GM18498 (cell line): ENCODE measurements around the gene SLC39A9.
"Not testable (repeated sequence)": the region's sequence is repeated elsewhere in the genome, so short reads cannot be mapped to it uniquely, and the experiment has no call there.

ENCODE experiments used
- ATAC-seq: cut with Tn5 transposase; IDR thresholded peaks from one replicate; pipeline ENCODE4 v1.9.1; 2021; ENCODE audit warnings: mild to moderate bottlenecking, moderate library complexity; ENCODE audit not compliant: unreplicated experiment

Gene SLC39A9

DNA sequence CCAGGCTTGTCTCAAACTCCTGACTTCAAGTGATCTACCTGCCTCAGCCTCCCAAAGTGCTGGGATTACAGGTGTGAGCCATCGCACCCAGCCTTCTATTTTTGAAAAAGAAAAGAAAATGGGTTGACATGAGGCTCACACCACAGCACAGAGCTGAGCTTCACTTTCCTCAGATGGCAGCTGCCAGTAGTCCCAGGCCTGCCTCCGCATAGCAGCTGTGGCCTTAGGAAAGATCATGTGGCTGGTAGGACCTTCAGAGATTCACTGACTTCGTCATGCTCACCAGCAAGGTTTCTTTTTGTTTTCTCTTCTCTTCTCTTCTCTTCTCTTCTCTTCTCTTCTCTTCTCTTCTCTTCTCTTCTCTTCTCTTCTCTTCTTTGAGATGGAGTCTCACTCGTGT, 99.8 kb downstream of the SLC39A9 start:
- not testable (repeated sequence) for ATAC-seq

- no peak for ATAC-seq
Observed at GRCh38 chr14:69499436-69499835, 100.9 kb downstream of the SLC39A9 start.

DNA sequence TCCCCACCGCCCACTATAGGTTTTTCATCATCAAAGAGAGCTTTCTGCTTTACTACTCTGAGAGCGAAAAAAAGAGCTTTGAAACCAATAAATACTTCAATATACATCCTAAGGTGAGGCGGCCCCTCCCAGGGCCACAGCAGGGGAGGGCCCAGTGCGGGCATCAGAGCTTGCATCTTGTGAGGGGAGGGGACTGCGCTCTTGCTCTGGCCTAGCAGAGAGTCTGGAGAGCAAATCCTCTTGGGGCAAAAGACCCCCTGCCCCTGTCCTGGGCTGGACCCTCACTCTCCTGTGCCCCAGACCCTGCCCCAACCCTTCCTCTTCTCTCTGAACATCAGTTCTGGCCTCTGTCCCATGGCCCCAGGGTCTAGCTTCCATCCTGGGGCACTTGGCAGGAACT, 101.6 kb downstream of the SLC39A9 start:
- ATAC-seq, result no peak

DNA sequence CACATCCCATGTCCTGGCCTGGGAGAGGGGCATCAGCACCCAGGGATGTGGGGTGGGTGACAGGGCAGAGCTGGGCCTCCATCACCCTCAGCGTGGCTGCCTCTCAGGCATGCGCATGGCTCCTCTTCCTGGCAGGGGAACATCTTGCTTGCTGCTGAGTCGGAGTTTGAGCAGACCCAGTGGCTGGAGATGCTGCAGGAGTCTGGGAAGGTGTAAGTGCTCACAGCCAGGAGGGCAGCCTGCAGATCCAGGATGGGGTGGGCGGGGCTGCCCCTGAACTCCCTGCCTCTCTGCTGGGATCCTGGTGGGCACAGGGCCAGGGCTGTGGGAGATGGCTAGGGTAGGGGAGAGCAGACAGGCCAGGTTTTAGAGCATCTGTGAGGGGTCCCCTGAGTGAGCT, 102.2 kb downstream of the SLC39A9 start:
- no peak for ATAC-seq

- no peak for ATAC-seq
Observed at GRCh38 chr14:69501423-69501838, 102.9 kb downstream of the SLC39A9 start.

GRCh38 chr14:69504775-69505174, 106.3 kb downstream of the SLC39A9 start:
- ATAC-seq, result no peak

DNA sequence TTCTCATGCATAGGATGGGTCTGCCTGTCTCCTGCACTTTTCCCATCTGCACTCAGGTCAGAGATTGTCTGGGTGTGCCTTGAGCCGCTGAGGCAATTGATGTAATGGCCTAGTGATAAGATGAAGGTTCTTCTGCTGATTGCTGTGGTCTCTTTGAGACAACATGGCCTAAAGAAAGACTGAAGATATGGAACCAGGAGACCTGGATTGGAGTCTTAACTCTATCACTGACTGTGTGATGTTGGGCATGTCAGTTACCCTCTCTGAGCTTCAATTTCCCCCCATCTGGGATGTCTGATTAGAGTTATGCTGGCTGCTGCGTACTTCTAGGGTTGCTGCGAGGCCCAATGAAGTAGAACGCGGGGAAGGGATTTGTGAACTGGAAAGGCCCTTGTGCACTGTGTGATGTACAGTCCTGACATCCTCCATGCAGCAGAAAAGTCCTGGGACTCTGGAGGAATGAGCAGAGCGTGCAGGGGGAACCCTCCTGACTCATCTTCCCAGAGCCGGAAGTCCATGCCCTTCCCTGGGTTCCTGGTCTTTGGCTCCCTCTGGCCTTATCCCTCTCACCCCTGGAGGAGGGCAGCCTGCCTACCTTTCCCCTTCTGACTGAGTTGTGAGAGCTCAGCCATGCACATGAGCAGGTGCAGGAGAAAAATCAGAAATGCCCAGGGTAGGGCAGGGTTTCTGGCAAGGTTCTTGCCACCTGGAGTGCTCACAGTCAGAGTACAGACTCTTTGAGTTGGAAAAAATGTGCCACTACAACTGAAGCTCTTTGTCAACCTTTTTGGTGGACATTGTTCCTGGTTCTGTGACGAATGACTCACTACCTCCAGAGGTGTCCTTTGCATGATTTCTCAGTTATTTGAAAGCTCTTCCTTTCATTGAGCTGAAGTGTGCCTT, 107.1 kb downstream of the SLC39A9 start:
- no peak for ATAC-seq

DNA sequence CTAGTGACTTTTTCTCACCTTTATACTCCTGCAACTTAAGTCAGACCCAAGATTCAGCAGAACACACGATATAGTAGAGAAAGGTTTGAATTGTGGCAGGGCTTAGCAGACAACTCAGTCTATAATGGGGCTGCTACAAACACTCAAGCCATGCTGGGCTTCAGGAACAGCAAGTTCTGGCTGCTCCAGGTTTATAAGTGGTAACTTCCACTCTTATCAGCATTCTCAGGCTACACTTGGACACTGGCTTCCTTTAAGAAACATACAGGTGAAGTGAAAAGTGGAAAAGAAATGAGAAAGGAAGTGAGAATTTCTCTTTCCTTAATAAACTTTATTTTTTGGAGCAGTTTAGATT, 107.7 kb downstream of the SLC39A9 start:
- ATAC-seq, result no peak
